M059J (cell line): Measurements from ENCODE around the gene SIM1. TPM values are rescaled to one million over a fixed set of nuclear protein-coding genes. Genes with fewer than 3 reads are reported as not detected.

Source experiments
- DNase-seq: peaks from one replicate; pipeline ENCODE4 v3.0.0-alpha.2; 2012; ENCODE audit warnings: low read depth
- total RNA-seq: library from RNA; depleted of rRNA; stranded (reverse); fragments of >200 nt; shearing (Covaris generic); gene quantifications from 2 replicates; pipeline ENCODE4 v1.2.3, GENCODE V29; 2014; rRNA removed

SIM1 gene
- total RNA-seq: 6.0 and 7.8 TPM in 2 replicates

GRCh38 chr6:100464903-100465700 is at the start of gene SIM1:
TSS of gene SIM1 (minus strand) at chr6:100464921. CDS start at chr6:100463468, 1,453 bp downstream.
- peak; percentile 93 for DNase-seq

GRCh38 chr6:100512203-100512862 is 47.6 kb upstream of the SIM1 start:
- peak; percentile 81 for DNase-seq

- peak; percentile 63 for DNase-seq
These were observed 44.4 kb upstream of the SIM1 start for GRCh38 chr6:100509101-100509500.

- peak; percentile 62 for DNase-seq
These were observed 41.9 kb upstream of the SIM1 start for GRCh38 chr6:100506651-100507050.

- peak; percentile 96 for DNase-seq
These were observed 40.3 kb upstream of the SIM1 start for GRCh38 chr6:100504786-100505737.

GRCh38 chr6:100503043-100503705 is 38.5 kb upstream of the SIM1 start:
- DNase-seq: no peak

- DNase-seq: peak; percentile 37
These were observed 28.6 kb upstream of the SIM1 start for GRCh38 chr6:100493206-100493888.

- DNase-seq: no peak
These were observed 27.4 kb upstream of the SIM1 start for GRCh38 chr6:100491952-100492670.

GRCh38 chr6:100490065-100490464 is 25.3 kb upstream of the SIM1 start:
- no peak for DNase-seq

GRCh38 chr6:100488244-100488643 is 23.5 kb upstream of the SIM1 start:
- DNase-seq: no peak

GRCh38 chr6:100487638-100488037 is 22.9 kb upstream of the SIM1 start:
- no peak for DNase-seq

GRCh38 chr6:100485268-100485667 is 20.5 kb upstream of the SIM1 start:
- DNase-seq: no peak

GRCh38 chr6:100484474-100484873 is 19.8 kb upstream of the SIM1 start:
- peak; percentile 42 for DNase-seq

GRCh38 chr6:100482698-100483097 is 18.0 kb upstream of the SIM1 start:
- no peak for DNase-seq

GRCh38 chr6:100479179-100480035 is 14.7 kb upstream of the SIM1 start:
- DNase-seq: peak; percentile 63

- peak; percentile 92 for DNase-seq
These were observed 11.0 kb upstream of the SIM1 start for GRCh38 chr6:100475554-100476320.

GRCh38 chr6:100473182-100473581 is 8.5 kb upstream of the SIM1 start:
- no peak for DNase-seq

GRCh38 chr6:100472674-100473073 is 8.0 kb upstream of the SIM1 start:
- peak; percentile 93 for DNase-seq
